GM19025 (cell line): ENCODE data around the gene TCF12.

ENCODE experiments used
- ATAC-seq: cut with Tn5 transposase; IDR thresholded peaks from one replicate; pipeline ENCODE4 v1.9.1; 2021; ENCODE audit warnings: mild to moderate bottlenecking, low read depth, moderate library complexity; ENCODE audit not compliant: unreplicated experiment

Gene TCF12

DNA sequence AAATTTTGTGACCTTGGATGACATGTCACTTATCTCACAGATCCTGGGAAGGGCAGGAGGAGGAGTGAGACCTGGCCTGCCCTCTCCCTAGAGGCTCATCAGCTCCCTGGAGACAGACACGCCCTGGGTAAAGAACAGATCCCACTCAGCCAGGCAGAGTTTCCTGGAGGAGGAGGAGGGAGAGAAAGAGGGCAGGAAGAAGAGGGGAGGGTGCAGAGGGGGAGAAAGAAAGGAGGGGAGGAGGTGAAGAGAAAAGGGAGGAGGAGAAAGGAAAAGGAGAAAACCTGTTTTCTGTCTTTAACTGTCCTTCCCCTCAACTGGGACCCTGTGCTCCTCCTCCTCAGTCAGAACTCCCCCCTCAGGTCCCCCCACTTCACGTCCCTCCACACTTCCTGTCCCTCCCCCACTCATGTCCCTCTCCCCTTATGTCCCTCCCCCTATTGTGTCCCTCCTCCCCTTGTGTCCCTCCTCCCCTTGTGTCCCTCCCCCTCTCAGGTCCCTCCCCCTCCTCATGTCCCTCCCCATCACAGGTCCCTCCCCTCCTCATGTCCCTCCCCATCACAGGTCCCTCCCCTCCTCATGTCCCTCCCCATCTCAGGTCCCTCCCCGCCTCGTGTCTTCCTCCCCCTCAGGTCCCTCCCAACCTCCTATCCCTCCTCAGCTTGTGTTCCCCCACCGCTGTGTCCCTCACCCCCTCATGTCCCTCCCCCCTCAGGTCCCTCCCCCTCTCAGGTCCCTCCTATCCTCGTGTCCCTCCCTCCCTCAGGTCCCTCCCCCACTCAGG, 405.6 kb downstream of the TCF12 start:
- ATAC-seq, result no peak

GRCh38 chr15:57324590-57324890, 406.1 kb downstream of the TCF12 start:
- no peak for ATAC-seq

DNA sequence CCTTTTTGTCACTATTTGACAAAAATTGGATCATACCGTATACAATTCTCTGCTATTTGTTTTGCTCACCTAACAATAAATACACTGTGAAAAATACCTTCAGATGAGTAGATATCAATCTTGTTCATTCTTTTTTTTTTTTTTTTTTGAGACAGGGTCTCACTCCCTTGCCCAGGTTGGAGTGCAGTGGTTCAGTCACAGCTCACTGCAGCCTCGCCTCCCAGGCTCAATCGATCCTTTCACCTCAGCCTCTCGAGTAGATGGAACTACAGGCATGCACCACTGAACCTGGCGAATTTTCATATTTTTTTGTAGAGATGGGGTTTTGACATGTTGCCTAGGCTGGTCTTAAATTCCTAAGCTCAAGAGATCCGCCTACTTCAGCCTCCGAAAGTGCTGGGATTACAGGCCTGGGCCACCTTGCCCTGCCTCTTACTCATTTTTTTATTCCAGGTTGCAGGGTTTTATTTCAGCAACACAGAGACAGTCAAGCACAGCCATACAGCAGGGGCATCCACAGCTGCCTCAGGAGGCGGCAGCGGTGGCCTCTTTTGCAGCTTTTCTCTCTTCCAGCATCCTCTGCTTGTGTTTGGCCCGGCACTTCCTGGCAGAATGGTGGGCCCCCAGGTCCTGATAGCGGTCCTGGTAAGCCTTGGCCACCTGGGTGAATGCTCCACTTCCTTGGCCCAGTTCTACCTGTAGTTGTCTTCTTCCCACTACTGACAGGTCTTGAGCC, 406.7 kb downstream of the TCF12 start:
- no peak for ATAC-seq

DNA sequence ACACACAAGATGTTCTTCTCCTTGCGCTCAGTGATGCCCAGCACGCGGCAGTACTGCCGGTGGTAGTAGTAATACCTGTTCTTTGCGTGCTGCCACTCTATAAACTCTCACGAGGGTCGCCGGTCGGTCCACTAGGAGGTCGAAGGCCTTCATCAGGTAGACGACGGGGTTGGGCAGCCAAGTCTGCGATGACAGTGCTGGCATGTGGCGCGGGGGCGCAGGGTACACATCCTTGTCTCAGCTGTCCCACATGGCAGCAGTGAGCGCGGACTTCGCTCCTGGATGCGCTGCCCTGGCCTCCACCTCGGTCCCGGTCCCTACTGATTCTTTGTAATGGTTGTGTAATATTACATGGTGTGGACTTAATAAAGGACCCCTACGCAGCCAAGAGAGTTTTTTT, 407.8 kb downstream of the TCF12 start:
- ATAC-seq, result no peak

DNA sequence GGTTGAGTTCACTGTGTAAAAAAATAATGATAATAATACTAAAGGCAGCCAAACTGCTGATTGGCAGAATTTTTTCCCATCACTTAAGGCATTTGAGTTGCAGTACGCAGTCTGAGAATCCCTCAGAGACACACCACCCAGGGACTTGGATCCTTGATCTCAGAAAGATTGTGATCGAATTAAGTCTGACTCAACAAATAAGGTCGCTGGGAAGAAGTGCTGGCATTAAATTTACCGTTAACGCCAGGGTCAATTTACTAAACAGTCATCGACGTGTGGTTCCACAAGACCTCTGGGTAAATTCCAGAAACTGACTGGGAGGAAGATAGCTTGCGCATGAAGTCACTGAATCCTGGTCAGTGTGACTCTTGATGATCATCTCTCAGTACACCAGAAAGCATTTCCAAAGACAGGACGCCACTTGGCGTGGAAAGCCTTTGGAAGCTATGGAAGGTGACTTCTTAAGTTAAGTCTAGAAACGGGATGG, 409.6 kb downstream of the TCF12 start:
- ATAC-seq, result no peak

DNA sequence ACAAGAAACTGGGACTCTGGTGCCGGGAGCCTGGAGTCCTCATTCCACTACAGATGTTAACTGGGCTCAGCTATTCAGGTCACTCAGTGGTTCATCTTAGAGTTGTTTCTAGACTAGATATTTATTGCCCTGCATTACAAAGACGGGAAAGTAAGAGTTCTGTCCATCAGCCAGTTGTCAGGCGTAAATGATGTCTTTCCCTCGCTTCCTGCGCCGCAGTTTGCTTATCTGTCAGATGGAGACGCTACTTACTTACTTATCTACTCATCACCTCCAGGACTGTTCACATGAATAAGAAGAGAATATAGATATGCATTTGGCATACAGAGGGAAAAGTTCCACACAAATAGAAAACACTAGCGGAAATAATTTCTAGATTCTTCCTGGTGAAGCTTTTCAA, 410.0 kb downstream of the TCF12 start:
- no peak for ATAC-seq

DNA sequence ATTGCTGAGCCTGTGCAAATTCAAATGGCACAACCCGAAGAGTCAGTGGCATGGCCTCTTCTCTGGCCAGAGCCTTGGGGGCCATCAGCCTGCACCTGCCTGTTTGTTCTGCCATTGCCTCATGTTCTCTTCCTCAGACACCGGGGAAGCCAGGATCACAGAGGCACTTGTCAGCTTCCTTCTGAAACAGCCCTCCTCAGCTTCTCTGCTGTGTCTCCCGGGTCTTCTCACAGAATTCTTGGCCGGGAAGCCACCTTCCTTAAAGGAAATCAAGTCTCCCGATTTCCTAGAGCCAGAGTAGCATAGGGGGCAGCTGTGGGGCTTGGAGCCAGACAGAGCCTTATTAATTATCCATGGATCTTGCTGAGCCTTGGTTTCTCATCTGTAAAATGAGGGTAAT, 410.5 kb downstream of the TCF12 start:
- no peak for ATAC-seq

DNA sequence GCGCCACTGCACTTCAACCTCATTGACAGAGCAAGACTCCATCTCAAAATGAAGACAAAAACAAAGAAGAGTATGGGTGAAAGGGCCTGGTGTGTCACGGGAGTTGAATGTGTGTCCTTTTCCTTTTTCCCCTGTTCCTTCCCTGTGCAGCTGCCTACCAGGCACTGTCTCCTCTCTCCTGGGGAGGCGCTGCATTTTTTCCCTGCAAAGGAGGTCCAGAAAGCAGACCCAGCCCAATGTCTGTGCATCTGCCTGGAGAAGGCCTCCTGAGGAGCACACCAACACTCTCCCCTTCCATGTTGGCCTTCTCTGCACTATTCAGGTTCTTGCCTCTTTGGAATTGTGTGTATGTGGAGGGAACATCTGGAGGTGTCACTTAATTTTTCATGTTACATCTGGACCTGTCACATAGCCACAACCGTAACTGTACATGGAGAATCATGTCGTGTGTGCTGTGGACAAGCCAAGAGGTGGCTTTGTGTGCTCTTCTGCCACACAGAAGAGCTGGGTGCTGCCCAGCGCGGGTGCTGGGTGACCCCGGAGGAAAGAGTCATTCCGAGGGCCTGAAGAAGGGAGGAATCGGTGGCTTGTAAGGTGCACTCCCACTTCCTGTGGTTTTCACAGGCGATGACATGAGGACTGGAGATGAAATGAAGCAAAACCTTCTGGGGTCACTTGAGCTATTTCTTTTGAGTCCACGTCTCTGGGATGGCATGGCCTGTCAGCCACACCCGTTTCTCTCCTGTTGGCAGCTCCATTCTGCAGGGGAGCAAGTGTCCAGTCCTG, 411.3 kb downstream of the TCF12 start:
- no peak for ATAC-seq

DNA sequence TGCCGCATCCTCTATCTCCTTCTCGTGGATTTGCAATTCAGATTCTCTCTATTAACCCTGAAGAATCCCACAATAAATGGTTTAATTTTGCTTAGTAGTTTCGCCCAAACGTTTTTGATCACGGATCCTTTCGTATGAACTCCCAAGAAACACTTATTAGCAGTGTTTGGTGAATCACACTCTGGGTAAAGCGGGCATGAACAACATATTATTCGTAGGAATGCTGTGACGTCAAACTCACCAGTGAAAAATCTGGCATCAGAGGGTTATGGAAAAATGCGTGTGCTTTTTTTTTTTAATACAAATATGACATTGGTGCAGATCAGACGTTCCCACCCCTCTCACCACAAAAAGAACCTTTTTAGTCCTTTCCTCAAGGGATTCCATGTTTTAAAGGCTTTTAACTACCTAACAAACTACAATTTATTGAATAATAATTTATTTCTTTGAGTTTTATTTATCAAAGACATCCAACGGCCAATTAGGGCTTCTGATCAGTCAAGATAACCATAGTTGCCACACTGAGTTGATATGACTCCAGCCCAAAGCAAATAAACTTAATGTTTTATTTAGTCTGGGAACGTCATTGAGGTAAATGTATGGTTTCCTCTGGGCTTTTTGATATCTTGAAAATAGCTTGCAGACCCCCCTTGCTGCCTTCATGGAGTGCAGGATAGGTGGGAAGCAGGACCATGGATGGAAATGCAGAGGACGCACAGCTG, 412.3 kb downstream of the TCF12 start:
- ATAC-seq, result no peak

GRCh38 chr15:57332326-57332725, 413.9 kb downstream of the TCF12 start:
- no peak for ATAC-seq

GRCh38 chr15:57333487-57333886, 415.0 kb downstream of the TCF12 start:
- ATAC-seq, result no peak

GRCh38 chr15:57334257-57334656, 415.8 kb downstream of the TCF12 start:
- no peak for ATAC-seq

- no peak for ATAC-seq
Measured at GRCh38 chr15:57335293-57335715, 416.9 kb downstream of the TCF12 start.

DNA sequence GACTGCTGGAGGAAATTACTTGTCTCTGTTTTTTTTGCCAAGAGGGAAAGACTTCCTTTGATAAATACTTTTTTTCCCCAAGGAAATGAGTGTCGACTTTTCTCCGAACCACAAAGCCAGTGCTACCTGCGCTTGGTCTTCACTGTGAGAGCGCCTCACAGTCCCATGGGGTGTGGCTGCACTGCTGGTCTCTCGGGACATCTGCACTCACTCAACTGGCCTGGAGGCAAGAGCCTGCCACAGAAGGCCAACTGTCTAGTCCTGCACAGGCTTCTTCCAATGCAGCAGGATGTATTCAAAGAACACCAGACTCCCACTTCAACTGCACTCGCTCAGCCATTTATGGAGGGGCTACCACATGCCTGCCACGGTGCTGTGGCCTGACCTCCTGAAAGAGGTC, 417.3 kb downstream of the TCF12 start:
- ATAC-seq, result no peak

- no peak for ATAC-seq
Measured at GRCh38 chr15:57337868-57338411, 419.5 kb downstream of the TCF12 start.

DNA sequence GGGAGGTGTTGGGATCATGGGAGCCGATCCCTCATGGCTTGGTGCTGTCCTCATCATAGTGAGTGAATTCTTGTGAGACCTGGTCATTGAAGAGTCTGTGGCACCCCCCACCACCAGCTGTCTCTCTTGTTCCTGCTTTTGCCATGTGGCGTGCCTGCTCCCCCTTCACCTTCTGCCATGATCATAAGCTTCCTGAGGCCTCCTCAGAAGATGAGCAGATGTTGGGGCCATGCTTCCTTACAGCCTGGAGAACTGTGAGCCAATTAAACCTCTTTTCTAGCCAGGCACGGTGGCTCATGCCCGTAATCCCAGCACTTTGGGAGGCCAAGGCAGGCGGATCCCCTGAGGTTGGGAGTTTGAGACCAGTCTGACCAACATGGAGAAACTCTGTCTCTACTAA, 420.9 kb downstream of the TCF12 start:
- ATAC-seq, result no peak
